ENCODE measurements around the gene TAF5. TPM values are rescaled to one million over a fixed set of nuclear protein-coding genes. Genes with fewer than 3 reads are reported as not detected.

Gene TAF5
- total RNA-seq: 3.8 and 4.1 TPM in 2 replicates

DNA sequence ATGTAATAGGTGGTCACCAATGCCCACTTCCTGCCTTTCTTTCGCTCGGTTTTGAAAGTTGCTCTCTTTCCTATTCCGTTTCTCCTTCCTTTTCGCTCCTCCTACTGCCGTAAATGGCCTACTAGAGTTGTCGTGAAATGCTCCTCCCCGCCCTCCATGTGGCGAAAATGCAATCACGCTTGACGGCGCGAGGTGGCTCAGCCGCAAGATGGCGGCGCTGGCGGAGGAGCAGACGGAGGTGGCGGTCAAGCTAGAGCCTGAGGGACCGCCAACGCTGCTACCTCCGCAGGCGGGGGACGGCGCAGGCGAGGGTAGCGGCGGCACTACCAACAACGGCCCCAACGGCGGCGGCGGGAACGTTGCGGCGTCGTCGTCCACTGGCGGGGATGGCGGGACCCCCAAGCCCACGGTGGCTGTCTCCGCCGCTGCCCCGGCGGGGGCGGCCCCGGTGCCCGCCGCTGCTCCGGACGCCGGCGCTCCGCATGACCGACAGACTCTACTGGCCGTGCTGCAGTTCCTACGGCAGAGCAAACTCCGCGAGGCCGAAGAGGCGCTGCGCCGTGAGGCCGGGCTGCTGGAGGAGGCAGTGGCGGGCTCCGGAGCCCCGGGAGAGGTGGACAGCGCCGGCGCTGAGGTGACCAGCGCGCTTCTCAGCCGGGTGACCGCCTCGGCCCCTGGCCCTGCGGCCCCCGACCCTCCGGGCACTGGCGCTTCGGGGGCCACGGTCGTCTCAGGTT, at the start of gene TAF5:
TSS of gene TAF5 (plus strand) at position 195 of the 737 bp plus-strand sequence. CDS start at position 209, 14 bp downstream.

DNA sequence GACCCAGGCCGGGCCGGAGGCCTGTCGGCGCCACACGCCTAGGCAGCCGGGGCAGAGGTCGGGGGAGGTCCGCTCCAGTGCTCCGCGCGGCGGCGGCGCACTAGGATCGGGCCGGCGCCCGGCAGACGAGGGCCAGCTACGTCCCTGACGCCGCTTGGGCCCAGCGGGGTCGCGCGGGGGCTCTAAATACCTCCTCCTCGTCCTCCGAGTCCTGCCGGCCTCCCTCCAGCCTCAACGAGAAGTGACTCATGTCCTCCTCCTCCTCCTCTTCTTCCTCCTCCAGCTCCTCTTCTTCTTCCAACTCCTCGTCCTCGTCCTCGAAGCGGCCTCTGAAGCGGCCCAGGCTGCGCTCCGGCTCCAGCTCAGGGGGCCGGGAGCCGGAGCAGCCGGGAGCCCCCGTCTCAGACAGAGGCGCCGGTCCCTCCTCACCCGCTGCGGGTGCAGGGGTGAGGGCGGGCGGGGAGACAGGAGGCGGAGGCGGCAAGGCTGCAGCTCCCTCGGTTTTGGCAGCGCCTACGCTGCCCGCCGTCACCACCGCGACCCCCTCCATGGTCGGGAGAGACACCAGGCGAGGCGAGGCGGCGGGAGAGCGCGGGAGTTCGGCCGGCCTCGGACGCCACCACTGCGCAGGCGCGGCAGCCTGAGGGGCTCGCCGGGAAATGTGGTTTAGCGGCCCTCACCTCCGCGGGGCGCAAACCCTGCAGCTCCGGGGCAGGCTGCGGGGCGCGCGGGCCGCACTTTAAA, 17.1 kb upstream of the TAF5 start, which contains the start of gene PCGF6:
TSS of gene PCGF6 (minus strand) at position 624 of the 744 bp plus-strand sequence. CDS start at position 550, 74 bp downstream.

DNA sequence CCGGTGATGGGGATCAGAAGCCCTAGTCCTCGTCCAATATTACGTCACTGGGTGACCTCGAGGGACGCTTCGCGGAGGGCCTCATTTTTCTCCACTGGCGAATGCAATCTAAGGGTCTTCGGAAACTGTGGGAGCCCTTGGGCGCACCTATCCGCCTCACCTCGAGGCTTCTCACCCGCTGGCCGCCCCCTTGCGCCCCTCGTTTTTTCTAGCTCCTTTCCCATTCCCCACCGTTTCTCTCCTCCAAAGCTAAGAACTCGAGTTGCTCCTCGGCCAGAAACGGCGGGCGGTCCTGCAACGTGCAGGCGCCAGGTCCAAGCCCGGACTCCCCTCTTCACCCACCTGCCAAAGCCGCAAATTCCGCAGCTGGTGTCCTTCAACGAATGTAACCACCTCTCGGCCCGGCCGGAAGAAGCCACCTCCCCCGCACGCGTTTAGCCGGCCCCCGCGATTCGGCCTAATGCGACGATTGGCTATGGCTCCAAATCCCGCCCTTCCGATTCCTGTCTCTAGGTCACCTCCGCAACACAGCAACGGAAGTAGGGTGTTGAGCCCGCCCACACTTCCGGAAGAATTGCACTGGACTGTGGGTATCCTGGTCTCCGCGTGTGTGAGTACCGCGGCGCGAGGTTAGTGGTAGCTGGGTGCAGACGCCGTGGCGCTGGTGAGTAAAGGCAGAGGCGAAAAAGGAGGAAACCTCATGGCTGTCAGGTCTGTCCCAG, 28.5 kb downstream of the TAF5 start, which contains the start of the genes ATP5MK and PDCD11:
TSS of gene ATP5MK (minus strand) at position 409 of the 722 bp plus-strand sequence. CDS start 4,018 bp downstream, outside the sequence.
TSS of gene PDCD11 (plus strand) at position 560 of the 722 bp plus-strand sequence. CDS start 1,801 bp downstream, outside the sequence.

Other genes starting within 250 kb of the TAF5 start
- 74.9 and 129 TPM in 2 replicates for gene NT5C2, start 174.7 kb upstream of the TAF5 start, total RNA-seq
- gene RPEL1, start 122.1 kb upstream of the TAF5 start, total RNA-seq: under 0.01 TPM in 2 replicates
- gene INA, start 90.8 kb upstream of the TAF5 start, total RNA-seq: 1.7 TPM in 1 of 2 replicates, not detected in the other
- gene PCGF6, start 16.8 kb upstream of the TAF5 start, total RNA-seq: 14.3 and 17.1 TPM in 2 replicates
- 240 and 313 TPM in 2 replicates for gene ATP5MK, start 28.5 kb downstream of the TAF5 start, total RNA-seq
- gene PDCD11, start 28.6 kb downstream of the TAF5 start, total RNA-seq: 44.3 and 54.5 TPM in 2 replicates
- gene CALHM2, start 84.4 kb downstream of the TAF5 start, total RNA-seq: 0.43 and 0.72 TPM in 2 replicates
- gene CALHM1, start 90.9 kb downstream of the TAF5 start, total RNA-seq: not detected in 2 replicates
- not detected in 2 replicates for gene CALHM3, start 111.3 kb downstream of the TAF5 start, total RNA-seq
- gene NEURL1, start 125.7 kb downstream of the TAF5 start, total RNA-seq: 0.24 and 0.85 TPM in 2 replicates

Measured in tracheal epithelial cell (primary cell).